GM19043 (cell line): ENCODE measurements around the gene NEU1.
"Not testable (repeated sequence)": the region's sequence is repeated elsewhere in the genome, so short reads cannot be mapped to it uniquely, and the experiment has no call there.

Source experiments
- ATAC-seq: cut with Tn5 transposase; IDR thresholded peaks from one replicate; pipeline ENCODE4 v1.9.1; 2021; ENCODE audit warnings: low read depth; ENCODE audit not compliant: unreplicated experiment

Gene NEU1

DNA sequence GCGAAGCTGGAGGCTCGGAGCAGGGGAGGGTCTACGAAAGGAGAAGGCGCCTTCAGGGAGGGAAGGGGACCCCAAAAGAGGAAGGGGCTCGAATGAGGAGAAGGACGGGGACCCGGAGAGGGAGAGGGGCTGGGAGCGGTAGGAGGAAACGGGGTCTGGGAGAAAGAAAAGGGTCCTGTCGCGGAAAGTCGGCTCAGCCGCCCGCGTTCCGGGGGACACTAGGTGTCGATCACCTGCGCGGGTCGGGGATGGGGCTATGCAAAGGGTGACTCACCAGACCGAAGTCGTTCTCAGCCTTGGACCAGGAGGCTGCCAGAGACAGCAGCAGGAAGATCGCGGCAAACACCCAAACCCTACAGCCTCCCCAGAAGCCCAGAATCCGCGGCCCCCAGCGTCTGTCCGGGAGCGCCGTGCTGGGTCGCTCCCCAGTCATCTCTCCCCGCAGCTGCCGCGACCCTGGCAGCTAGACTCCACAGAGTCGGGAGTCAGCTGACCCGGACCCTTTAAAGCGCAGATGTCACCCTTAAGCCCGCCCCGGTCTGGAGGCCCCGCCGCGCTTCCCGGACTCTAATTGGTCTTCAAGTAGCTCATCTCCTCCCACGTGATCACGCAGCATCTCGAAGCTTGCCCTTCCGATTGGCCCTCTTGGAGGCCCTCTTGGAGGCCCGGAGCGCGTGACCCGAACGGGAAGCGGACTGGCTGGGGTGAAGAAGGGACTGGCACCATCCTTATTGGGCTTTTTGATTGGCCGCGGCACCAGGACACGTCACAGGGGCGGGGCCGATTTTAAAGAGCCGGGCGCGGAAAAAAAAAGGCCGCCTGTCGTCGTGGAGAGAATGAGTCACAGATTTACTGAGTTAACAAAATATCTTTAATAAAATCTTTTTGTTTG is at the start of gene NEU1:
NEU1 (minus strand) TSS at position 478 of the 892 bp plus-strand sequence; CDS start at position 433, 45 bp downstream.
- ATAC-seq: peak; percentile 87

DNA sequence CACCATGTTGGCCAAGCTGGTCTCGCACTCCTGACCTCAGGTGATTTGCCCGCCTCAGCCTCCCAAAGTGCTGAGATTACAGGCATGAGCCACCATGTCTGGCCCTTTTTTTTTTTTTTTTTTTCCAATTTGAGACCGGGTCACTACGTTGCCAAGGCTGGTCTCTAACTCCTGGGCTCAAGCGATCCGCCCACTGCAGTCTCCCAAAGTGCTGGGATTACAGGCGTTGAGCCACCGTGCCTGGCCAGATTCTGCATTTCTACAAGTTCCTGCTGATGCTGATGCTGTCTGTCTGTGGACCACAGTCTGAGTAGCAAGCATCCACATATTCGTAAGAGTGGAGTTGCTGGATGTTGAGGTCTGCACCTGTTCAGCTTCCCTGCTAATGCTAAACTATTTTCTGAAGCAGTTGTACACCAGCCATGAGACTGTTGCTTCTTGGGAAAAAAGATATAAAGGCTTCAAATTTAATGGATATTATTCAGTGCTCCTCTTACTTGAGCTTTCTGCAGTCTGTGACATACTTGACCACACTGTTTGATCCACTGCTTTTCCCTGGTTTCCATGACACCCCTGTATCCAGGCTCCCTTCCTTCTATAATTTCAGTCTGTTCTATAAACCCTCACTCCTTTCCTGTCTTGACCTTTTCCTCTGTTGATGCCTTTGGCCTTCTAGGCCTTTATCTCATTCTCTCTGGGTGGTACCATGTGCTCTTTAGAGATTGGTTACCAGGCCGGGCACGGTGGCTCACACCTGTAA is 49.4 kb upstream of the NEU1 start:
- no peak for ATAC-seq

DNA sequence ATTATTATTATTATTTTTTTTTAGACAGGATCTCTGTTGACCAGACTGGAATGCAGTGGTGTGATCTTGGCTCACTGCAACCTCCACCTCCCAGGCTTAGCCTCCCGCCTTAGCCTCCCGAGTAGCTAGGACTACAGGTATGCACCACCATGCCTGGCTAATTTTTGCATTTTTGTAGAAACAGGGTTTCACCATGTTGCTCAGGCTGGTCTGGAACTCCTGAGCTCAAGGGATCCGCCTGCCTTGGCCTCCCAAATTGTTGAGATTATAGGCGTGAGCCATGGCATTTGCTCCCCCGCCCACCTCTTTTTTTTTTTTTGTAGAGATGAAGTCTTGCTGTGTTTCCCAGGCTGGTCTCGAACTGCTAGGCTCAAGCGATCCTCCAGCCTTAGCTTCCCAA is 46.7 kb upstream of the NEU1 start:
- ATAC-seq: not testable (repeated sequence)

DNA sequence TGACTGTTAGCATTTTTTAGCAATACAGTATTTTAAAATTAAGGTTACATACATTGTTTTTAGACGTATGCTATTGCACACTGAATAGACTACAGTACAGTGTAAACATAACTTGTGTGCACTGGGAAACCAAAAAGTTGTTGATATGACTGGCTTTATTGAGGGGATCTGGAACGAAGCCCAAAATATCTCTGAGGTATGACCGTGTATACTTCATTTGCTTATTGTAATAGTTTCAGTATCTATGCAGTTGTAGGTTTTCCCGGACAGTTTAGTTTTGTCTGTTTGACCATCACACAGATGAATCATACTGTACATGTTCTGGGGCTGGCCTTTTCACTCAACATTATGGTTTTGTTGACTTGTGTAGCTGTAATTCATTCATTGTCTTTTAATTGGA is 46.2 kb upstream of the NEU1 start:
- no peak for ATAC-seq

DNA sequence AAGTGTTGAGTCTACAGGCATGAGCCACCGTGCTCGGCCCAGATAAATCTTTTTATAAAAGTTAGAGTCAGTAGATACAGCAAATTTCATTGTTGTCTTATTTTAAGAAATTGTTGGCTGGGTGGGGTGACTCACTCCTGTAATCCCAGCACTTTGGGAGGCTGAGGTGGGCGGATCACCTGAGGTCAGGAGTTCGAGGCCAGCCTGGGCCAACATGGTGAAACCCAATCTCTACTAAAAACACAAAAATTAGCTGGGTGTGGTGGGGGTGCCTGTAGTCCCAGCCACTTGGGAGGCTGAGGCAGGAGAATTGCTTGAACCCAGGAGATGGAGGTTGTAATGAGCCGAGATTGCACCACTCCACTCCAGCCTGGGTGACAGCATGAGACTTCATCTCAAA is 45.6 kb upstream of the NEU1 start:
- ATAC-seq: not testable (repeated sequence)

DNA sequence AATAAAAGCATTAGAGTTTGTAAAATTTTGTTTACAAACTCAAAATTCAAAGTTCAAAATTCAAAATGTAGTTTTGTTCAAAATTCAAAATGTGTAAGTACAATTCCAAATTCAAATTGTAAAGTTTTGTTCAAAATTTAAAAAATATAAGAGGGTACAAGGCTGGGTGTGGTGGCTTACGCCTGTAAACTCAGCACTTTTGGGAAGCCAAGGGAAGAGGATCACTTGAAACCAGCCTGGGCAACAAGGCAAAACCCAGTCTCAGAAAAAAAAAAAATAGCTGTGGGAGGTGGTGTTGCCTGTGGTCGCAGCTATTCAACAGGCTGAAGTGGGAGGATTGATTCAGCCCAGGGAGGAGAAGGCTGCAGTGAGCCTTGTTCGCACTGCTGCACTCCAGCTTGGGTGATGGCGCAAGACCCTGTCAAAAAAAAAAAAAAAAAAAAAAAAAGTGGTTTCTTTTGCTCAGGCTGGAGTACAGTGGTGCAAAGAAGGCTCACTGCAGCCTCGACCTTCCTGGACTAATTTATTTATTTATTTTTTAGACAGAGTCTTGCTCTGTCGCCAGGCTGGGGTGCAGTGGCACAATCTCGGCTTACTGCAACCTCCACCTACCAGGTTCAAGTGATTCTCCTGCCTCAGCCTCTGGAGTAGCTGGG is 44.7 kb upstream of the NEU1 start:
- no peak for ATAC-seq

DNA sequence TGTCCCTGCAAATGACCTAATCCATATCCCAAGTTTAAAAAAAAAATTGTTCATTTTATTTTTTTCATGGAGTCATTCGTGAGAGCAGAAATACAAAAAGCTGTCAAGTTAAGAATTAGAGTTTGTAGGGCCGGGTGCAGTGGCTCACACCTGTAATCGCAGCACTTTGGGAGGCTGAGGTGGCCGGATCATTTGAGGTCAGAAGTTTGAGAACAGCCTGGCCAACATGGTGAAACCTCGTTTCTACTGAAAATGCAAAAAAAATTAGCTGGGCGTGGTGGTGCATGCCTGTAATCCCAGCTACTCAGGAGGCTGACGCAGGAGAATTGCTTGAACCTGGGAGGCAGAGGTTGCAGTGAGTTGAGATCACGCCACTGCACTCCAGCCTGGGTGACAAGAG is 44.1 kb upstream of the NEU1 start:
- not testable (repeated sequence) for ATAC-seq

DNA sequence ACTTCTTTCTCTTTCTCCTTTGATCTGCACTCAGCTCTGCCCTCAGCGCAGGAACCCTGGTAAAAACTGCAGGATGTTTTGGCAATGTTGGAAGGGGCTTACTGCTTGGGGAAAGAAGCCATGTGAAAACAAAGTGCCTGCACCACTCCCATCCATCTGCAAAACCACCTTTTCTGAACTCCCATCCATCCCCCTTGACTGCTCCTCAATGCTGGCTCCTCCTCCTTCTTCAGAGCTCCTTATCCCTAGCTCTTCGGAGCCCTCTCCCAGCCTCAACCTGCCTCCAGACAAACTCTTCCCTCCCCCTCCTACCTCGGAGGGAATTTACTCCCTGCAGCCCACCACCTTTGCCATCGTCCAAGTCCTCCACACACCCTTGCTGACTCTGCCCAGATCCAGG is 43.5 kb upstream of the NEU1 start:
- ATAC-seq: no peak

DNA sequence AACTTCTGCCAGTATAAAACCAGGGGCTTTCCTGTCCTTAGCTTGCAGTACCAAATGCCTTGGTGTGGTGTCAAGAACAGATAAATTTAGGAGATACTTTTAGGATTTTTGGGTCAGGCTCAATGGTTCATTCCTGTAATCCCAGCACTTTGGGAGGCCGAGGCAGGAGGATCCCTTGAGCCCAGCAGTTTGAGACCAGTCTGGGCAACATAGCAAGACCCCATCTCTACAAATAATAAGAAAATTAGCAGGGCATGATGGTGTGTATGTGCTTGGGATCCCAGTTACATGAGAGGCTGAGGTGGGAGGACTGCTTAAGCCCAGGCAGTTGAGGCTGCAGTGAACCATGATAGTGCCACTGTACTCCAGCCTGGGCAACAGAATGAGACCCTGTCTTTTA is 42.4 kb upstream of the NEU1 start:
- ATAC-seq: no peak

DNA sequence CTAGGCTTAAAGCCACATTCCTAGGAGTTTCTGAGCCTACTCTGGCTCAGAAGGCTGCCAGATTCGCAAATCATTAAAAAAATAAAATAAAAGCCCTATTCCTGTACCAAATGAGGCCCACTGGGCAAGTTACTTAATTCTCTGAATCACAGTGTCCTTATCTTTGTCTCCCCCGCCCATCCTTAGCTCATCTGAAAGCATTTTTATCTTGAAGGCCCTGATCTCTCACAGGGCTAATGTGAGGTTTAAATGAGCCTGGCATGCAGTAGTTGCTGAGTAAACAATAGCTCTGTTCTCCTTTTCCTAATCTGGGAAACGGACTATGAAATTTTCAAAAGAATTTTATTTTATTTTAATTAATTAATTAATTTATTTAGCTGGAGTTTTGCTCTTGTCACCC is 41.3 kb upstream of the NEU1 start:
- ATAC-seq: no peak

DNA sequence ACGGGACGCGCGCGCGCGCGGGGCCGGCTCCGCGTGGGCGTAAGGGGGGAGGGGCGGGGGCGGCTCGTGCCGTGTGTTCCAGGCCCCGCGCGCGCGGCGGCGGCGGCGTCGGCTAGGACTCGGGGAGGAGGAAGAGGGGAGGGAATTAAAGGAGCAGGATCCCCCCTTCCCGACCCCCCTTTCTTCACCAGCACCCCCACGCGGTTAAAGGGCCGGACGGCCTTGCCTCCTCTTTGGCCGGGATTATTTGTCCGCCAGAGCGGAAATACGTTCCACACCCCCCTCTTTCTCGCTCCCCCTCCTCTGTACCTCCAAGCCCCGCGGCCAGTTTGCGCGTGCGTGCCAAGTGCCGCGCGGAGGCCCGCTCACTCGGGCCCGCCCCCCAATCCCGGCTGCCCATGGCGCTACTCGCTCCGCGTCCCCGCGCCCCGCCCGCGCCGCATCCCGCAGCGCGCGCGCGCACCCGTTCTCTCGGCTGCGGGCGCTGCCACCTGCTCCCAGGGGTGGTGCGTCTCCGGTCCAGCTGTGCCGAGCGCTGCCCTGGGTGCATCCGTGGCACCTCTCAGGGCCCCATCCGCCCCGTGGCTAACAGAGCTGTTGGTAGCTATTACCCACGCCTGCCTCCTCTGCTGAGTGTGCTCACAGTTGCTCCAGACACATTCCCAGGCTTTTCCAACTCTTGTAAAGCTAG is 39.5 kb upstream of the NEU1 start, which contains the start of gene ZBTB12:
ZBTB12 (minus strand) TSS at position 134 of the 691 bp plus-strand sequence. CDS start 781 bp downstream, outside the sequence.
- peak; percentile 36 for ATAC-seq

DNA sequence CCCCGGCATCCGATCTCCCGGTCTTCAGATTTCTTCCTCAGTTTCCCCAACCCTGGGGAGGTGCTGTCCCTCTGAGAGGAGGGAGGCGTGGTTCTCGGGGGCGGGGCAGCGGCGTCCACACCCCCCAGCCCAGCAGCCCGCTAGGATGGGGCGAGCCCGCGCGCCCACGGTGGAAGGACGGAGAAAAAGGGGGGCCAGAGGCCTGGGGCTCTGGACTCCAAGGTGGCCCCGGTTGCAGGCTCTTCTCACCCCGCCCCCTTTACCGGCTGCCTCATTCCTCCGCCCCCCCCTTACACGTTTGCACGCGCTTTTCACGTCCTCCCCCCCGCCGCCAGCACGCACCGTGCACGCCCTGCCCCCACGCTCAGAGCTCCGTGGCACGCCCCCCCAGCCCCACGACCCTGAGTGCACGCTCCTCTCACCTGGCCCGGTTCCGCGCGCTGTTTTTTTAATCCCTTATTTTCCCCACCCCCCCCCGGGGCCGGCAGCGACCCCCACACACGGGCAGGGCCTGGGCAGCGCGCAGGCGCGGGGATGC is 38.9 kb upstream of the NEU1 start:
- ATAC-seq: no peak

DNA sequence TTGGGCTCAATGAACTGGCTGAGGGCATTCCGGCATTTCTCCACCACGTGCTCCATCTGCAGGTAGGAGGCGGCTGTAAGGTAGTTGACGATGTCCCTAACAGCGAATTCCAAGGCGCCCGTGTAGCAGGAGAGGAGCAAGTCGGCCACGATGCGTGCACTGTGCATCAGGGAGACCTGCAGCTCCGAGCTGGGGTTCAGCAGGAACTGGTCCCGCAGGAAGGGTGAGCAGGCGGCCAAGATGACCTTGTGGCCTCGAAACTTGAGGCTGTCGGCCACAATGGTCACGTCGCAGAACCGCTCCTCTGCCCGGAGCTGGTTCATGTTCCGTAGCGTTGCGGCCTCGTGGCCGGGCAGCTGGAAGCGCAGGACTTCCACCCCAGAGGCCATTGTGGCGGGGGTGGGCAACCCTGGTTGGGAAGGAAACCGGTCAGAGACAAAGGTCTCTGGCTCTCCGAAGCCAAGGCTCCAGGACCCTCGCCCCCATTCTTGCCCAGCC is 38.3 kb upstream of the NEU1 start:
- no peak for ATAC-seq

DNA sequence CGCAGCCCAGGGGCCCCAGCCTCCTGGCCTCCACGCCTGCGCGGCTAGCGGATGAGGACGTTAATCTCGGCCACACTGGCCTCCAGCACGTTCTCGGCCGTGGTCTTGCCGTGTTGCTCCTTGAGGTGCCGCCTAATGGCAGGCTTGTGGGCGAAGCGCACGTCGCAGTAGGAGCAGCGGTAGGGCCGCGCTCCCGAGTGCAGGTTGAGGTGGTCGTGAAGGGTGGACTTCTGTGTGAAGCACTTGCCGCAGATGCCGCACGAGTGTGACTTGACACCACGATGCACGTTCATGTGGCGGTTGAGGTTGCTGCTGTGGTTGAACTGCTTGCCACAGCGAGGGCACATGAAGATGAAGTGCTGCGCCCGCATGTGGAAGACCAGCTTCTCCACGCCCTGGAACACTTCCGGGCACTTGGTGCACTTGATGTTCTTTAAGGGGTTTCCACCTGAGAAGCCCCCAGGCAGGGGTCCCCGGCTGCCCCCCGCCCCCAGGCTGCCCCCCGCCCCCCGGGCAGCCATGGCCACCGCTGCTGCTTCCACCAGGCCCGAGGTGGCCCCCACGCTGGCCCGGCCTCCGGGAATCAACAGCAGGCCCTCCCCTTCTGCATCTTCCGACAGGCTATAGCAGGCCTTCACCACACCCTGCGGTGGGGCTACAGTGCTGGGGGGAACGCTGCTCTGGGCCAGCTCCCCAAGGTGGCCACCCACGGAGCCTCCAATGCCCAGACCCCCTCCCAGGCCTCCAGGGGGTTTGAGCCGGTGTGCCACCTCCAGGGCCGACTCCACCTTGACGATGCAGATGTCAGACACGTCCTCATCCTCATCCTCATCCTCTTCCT is 37.5 kb upstream of the NEU1 start:
- no peak for ATAC-seq

DNA sequence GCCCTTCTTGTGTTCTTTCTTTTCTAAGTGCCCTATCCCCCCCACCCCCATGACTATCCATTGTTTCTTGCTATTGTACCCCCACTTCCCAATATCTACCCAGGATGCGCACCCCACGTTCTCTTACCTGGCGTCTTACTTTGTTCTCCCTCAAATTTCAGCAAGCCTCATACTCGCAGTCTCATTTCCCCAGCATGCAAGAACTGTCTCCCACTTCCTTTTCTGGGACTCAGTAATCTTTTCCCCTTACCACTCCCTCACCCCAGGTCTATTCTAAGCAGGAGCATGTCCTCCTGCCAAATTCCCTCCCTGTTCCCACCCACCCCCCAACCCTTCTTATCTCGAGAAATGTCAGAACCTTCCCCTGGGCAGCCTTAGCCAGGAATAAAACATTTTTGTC is 36.6 kb upstream of the NEU1 start:
- ATAC-seq: no peak

DNA sequence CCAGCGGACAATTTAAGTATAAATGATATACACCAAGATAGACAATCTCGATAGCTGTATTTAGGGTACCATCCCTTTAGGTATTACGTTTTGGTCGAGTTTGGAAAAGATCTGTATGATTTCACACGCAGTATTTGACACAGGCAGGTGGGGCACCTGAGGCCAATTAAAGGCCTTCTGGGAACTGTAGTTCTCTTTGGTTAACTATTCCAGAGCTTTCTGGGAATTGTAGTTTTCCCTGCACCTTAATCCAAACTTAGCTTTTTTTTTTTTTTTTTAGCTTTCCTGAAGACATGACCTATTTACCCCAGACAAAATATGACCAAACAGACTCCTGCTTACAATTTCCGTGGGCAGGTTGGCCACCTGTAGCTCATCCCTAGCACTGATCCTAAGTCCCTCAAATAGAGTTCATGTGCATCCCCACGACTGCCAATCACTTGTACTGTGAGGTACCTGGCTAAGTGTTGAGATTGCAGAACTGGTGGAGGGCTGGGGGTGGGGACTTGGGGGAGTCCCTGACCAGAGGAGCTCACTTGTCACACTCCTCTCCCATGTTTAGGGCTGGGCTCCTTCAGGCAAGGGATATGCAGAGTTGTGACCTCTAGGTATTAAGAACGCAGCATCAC is 35.9 kb upstream of the NEU1 start:
- ATAC-seq: no peak

DNA sequence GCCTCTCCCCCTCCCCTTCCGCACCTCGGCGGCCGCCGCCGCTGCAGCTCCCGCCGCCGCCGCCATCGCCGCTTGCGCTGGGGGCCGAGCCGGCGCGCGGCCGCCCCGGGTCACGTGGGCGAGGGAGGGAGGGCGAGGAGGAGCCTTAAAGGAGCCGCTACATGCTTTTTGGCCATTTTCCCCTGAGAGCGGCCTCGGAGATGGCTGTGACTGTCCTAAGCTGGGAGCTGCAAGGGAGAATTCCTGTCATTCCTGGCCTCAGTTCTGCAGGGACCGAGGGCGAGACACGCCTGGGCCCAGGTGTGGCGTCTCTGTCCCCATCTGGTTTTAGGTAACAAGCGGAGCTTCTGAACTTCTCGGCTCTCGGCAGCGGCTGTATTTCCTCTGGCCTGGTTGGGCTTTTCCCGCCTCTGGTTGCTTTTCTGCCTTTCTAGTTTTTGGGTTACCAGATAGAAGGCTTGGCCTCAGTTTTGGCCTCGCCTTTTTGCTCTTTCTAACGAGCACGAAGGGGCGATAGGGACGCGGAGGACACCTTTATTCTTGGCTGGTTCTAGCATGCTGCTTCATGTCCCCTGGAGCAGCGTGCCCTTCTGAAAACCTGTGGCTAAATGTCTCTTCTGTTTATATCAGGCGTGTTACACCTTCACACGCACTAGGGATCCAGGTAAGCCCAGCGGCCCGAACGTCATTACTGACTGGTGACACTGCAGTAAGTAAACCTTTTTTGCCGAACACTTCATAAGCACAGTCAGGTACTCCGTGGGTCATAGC is 35.2 kb upstream of the NEU1 start, which contains the start of gene EHMT2:
EHMT2 (minus strand) TSS at position 87 of the 771 bp plus-strand sequence; CDS start at position 66, 21 bp downstream.
- ATAC-seq: no peak
